Measurements from ENCODE around the gene PTGES3.

The PTGES3 gene

DNA sequence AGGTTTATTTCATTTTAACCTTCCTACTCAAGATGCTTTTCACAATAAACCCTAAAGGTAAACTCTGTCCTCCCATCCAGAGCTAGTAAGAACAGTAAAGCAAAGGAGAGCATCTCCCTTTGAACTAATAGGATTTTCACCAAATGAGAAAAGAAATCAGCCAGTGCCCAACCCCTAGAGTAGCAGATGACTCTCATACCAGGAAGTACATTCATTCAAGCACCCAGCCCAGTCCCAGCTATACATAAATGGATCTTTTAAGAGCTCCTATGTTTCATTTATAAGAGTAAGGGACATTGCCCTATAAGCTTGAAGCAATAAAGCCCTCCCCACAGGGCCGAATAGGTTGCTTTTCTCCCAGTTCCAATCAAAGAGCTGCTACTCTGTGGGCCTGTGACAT, 65.5 kb downstream of the PTGES3 start:
- no peak for DNase-seq

- no peak for DNase-seq
Measured at GRCh38 chr12:56616925-56617324, 71.2 kb downstream of the PTGES3 start.

DNA sequence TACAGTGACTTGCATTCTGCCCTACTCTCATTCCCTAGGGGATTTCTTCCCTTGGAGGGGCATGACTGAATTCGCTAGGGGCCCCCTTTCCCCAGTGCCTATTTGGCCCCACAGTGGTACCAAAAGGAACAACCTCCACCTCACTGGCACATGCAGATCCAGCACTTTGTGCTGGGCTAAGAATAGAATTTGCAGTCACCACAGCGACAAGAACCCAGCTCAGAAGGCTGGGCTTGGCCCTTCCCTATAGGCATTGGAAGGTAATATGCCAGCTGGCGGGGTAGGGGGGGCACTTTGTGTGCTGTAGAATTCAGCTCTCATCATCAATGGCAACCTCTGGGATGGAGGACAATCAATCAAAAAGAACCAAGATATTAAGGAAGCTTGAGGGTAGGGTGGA, 71.8 kb downstream of the PTGES3 start:
- no peak for DNase-seq

DNA sequence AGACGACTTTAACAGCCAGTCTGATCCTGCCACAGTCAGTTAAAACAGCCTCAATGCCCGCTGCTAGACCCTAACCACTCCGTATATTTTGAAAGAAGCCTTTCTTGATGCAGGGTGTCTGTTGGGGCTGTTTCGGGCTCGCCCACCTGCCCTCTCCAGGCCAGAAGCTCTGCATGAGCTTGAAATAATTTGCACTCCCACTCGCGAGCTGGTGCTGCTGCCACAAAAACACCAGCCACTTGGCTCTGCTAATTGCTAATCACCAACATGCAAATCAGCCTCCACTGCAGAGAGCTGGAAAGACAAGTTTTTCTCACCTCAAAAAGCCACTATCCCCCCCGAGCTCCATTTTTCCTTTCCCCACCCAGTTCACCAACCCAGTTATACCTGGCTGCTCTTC, 73.5 kb downstream of the PTGES3 start:
- no peak for DNase-seq
